NCI-H1048 (cell line): ENCODE measurements around the gene HTR1E.
"Not testable (repeated sequence)": the region's sequence is repeated elsewhere in the genome, so short reads cannot be mapped to it uniquely, and the experiment has no call there.

Source experiments
- DNase-seq: peaks from one replicate; lab custom pipeline; 2025; lab: John Stamatoyannopoulos, UW

HTR1E gene

GRCh38 chr6:86973088-86973487 lies 35.8 kb downstream of the HTR1E start:
- DNase-seq = no peak

- DNase-seq = no peak
Observed at GRCh38 chr6:86978251-86978650, 40.9 kb downstream of the HTR1E start.

- no peak for DNase-seq
Observed at GRCh38 chr6:87001494-87001893, 64.2 kb downstream of the HTR1E start.

GRCh38 chr6:87002391-87002790 lies 65.1 kb downstream of the HTR1E start:
- not testable (repeated sequence) for DNase-seq

- not testable (repeated sequence) for DNase-seq
Observed at GRCh38 chr6:87006541-87006940, 69.2 kb downstream of the HTR1E start.

- DNase-seq = not testable (repeated sequence)
Observed at GRCh38 chr6:87009581-87009980, 72.3 kb downstream of the HTR1E start.

- DNase-seq = no peak
Observed at GRCh38 chr6:87012035-87012434, 74.7 kb downstream of the HTR1E start.

- no peak for DNase-seq
Observed at GRCh38 chr6:87012743-87013142, 75.4 kb downstream of the HTR1E start.

GRCh38 chr6:87016772-87017171 lies 79.4 kb downstream of the HTR1E start:
- DNase-seq = no peak

- DNase-seq = no peak
Observed at GRCh38 chr6:87027021-87027420, 89.7 kb downstream of the HTR1E start.

- no peak for DNase-seq
Observed at GRCh38 chr6:87029711-87030314, 92.5 kb downstream of the HTR1E start.

- DNase-seq = no peak
Observed at GRCh38 chr6:87040729-87041128, 103.4 kb downstream of the HTR1E start.

GRCh38 chr6:87045521-87046075 lies 108.3 kb downstream of the HTR1E start:
- DNase-seq = no peak

GRCh38 chr6:87049779-87050178 lies 112.5 kb downstream of the HTR1E start:
- DNase-seq = no peak

GRCh38 chr6:87053312-87053711 lies 116.0 kb downstream of the HTR1E start:
- no peak for DNase-seq

GRCh38 chr6:87054143-87054833 lies 117.0 kb downstream of the HTR1E start:
- no peak for DNase-seq

- DNase-seq = no peak
Observed at GRCh38 chr6:87059943-87060342, 122.6 kb downstream of the HTR1E start.

GRCh38 chr6:87065117-87065516 lies 127.8 kb downstream of the HTR1E start:
- DNase-seq = no peak
